MCF 10A (cell line): Measurements from ENCODE around the gene LINC01488. TPM values are rescaled to one million over a fixed set of nuclear protein-coding genes. Genes with fewer than 3 reads are reported as not detected.

ENCODE experiments used
- Bru-seq: library from RNA; stranded (reverse); fragments of 400-500 nt; gene quantifications from one replicate; lab custom pipeline; 2021; lab: Mats Ljungman, UMichigan
- BruChase-seq, 2 experiments: library from RNA; stranded (reverse); fragments of 400-500 nt; gene quantifications; one replicate each; lab custom pipeline; 2021; lab: Mats Ljungman, UMichigan
- BruUV-seq: library from RNA; stranded (reverse); fragments of 400-500 nt; replicated peaks from 2 replicates; lab custom pipeline; 2021; lab: Mats Ljungman, UMichigan
- CTCF ChIA-PET: fragments of 300-600 bp; sonication (Branson Sonifier 250); formaldehyde crosslinking; extraction: SDS; loops from one replicate; lab custom pipeline; 2021; ENCODE audit warnings: antibody characterized with exemption, inconsistent platforms; lab: Yijun Ruan, JAX
- POLR2A ChIA-PET: fragments of 300-600, 350-650 bp; sonication (Branson Sonifier 250); formaldehyde crosslinking; extraction: SDS; loops from one replicate; lab custom pipeline; 2020; ENCODE audit warnings: antibody characterized with exemption, inconsistent platforms; lab: Yijun Ruan, JAX
- DNase-seq: peaks from one replicate; pipeline ENCODE4 v3.0.0-alpha.2; 2018; ENCODE audit not compliant: unreplicated experiment
- H3K27ac Mint-ChIP-seq: one replicate; pipeline ENCODE4 v1.8.0; 2022; ENCODE audit warnings: mild to moderate bottlenecking, low read depth, mixed read lengths; ENCODE audit not compliant: unreplicated experiment
- H3K27me3 Mint-ChIP-seq: one replicate; pipeline ENCODE4 v1.8.0; 2022; ENCODE audit warnings: mixed read lengths; ENCODE audit not compliant: insufficient read depth, unreplicated experiment
- H3K36me3 Mint-ChIP-seq: one replicate; pipeline ENCODE4 v1.8.0; 2022; ENCODE audit warnings: mild to moderate bottlenecking, moderate library complexity, mixed read lengths; ENCODE audit not compliant: insufficient read depth, unreplicated experiment
- H3K4me1 Mint-ChIP-seq: one replicate; pipeline ENCODE4 v1.8.0; 2022; ENCODE audit warnings: mixed read lengths; ENCODE audit not compliant: insufficient read depth, unreplicated experiment
- H3K4me3 Mint-ChIP-seq: one replicate; pipeline ENCODE4 v1.8.0; 2022; ENCODE audit warnings: mild to moderate bottlenecking, moderate library complexity, mixed read lengths; ENCODE audit not compliant: unreplicated experiment
- H3K9me3 Mint-ChIP-seq: one replicate; pipeline ENCODE4 v1.8.0; 2022; ENCODE audit warnings: mixed read lengths; ENCODE audit not compliant: unreplicated experiment
- CTCF ChIP-seq: fragments of 200-600 bp; IDR thresholded peaks from one replicate; pipeline ENCODE4 v1.8.0; 2022; ENCODE audit warnings: antibody characterized with exemption, mild to moderate bottlenecking; ENCODE audit not compliant: unreplicated experiment
- intact Hi-C: fragments of 100-400 bp; cut with micrococcal nuclease; formaldehyde crosslinking; loops from 2 replicates; pipeline ENCODE4 v1.14.1; 2022
- long read RNA-seq: library from polyadenylated mRNA; stranded (forward); transcript quantifications from one replicate; pipeline ENCODE4 v2.0.0, GENCODE V29; 2022
- total RNA-seq: library from RNA; stranded (reverse); gene quantifications from 2 replicates; pipeline ENCODE4 v1.2.3, GENCODE V29; 2022

The LINC01488 gene
- total RNA-seq (not detected in 2 replicates), Bru-seq, nascent RNA (not detected), BruChase-seq, experiment 1, labeled RNA remaining after a 6-hour chase (not detected), BruChase-seq, experiment 2, labeled RNA remaining after a 2-hour chase (not detected)
- long read RNA-seq = 0 reads

DNA sequence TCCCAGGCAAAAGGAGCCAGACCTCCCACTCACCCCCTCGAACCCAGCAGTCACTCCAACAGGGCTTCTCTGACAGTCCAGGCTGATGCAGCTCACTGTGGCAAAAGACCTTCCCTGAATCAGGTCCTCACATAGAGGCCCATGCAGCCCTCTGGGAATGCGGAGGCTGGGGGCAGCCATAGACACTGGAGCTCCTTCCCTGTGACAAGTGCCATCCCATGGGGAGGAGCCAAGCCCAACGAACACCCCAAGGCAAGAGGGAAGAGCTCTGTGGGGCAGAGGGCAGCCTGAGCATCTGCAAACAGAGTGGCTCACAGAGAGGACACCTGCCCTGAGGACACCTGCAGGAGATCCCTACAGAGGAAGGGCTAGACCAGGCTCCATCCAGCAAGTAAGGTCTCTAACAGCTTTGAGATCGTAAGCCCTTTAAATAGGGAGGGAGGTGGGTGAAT, at the start of gene LINC01488:
Gene LINC01488 (plus strand): TSS at position 271 of the 452 bp plus-strand sequence.
- Mint-ChIP-seq H3K27me3 (no peaks in the 10 kb centered on the region), H3K27ac (no peak within 1 kb of the TSS), H3K9me3 (no peaks in the 10 kb centered on the region), H3K4me1 (peaks cover 11% of the 10 kb centered on the region), H3K4me3 (no peak within 1 kb of the TSS), H3K36me3 (no peaks in the 10 kb centered on the region)
- no peak for TF ChIP-seq CTCF
- CTCF ChIA-PET = no interaction called here
- intact Hi-C loops = no loop called here
- BruUV-seq = no TSS peak
- DNase-seq = no peak
- POLR2A ChIA-PET = no interaction called here

GRCh38 chr11:69431893-69432738, 49.3 kb upstream of the LINC01488 start:
- Mint-ChIP-seq H3K9me3 (no peaks in the 10 kb centered on the region), H3K27ac (no peak overlapping the region), H3K36me3 (no peaks in the 10 kb centered on the region), H3K4me3 (no peak overlapping the region), H3K4me1 (peaks cover 20% of the 10 kb centered on the region), H3K27me3 (no peaks in the 10 kb centered on the region)
- no peak for TF ChIP-seq CTCF
- POLR2A ChIA-PET = interaction anchor here (1.3 kb wide), 1 partner anchor 12 kb away, joined by 3 read pairs; no protein-coding TSS in a partner anchor
- intact Hi-C loops = no loop called here
- CTCF ChIA-PET = no interaction called here
- no TSS peak for BruUV-seq
- peak; percentile 13 for DNase-seq

GRCh38 chr11:69433741-69434140, 47.7 kb upstream of the LINC01488 start:
- Mint-ChIP-seq H3K27me3 (no peaks in the 10 kb centered on the region), H3K36me3 (no peaks in the 10 kb centered on the region), H3K4me3 (no peak overlapping the region), H3K4me1 (peaks cover 25% of the 10 kb centered on the region), H3K9me3 (no peaks in the 10 kb centered on the region), H3K27ac (no peak overlapping the region)
- intact Hi-C loops = no loop called here
- TF ChIP-seq CTCF = no peak
- CTCF ChIA-PET = no interaction called here
- POLR2A ChIA-PET = no interaction called here
- no TSS peak for BruUV-seq
- DNase-seq = no peak

GRCh38 chr11:69434471-69434931, 47.0 kb upstream of the LINC01488 start:
- BruUV-seq = no TSS peak
- H3K9me3 Mint-ChIP-seq = no peaks in the 10 kb centered on the region
- CTCF ChIA-PET = no interaction called here
- intact Hi-C loops = no loop called here
- no peaks in the 10 kb centered on the region for H3K27me3 Mint-ChIP-seq
- POLR2A ChIA-PET = no interaction called here
- peaks cover 25% of the 10 kb centered on the region for H3K4me1 Mint-ChIP-seq
- no peak for DNase-seq
- no peak overlapping the region for H3K27ac Mint-ChIP-seq
- TF ChIP-seq CTCF = no peak
- H3K4me3 Mint-ChIP-seq = no peak overlapping the region
- H3K36me3 Mint-ChIP-seq = no peaks in the 10 kb centered on the region
